Common myeloid progenitor, CD34-positive (primary cell): ENCODE data around the gene KCNH3.

Experiments
- CTCF ChIA-PET: fragments of 350-600 bp; sonication (Branson Sonifier 250); formaldehyde crosslinking; loops from one replicate; lab custom pipeline; 2021; ENCODE audit warnings: antibody characterized with exemption; lab: Charles Lee
- POLR2A ChIA-PET: fragments of 350-600 bp; sonication (Branson Sonifier 250); formaldehyde crosslinking; loops from one replicate; lab custom pipeline; 2021; ENCODE audit warnings: antibody characterized with exemption; lab: Charles Lee
- DNase-seq, 3 donors: peaks; one replicate each; pipeline versions ENCODE4 v3.0.0 to v3.0.0-alpha.2; 2013
- H3K27ac ChIP-seq, 2 experiments: 1 replicate in 1 of 2; 2 replicates in 1 of 2; pipeline ENCODE4 v1.7.0; 2013; ENCODE audit warnings: inconsistent platforms in 2 of 2, low read length in 2 of 2, mild to moderate bottlenecking in 2 of 2, low read depth in 1 of 2, moderate library complexity in 1 of 2; ENCODE audit not compliant: severe bottlenecking in 2 of 2, insufficient read depth in 1 of 2, poor library complexity in 1 of 2
- H3K27me3 ChIP-seq, 5 experiments: replicated peaks in 2 of 5; 1 replicate in 3 of 5; 2 replicates in 2 of 5; pipeline versions ENCODE4 v1.6.1 to v1.7.0; 2013; ENCODE audit warnings: low read length in 4 of 5, mild to moderate bottlenecking in 2 of 5, moderate library complexity in 2 of 5, inconsistent platforms in 1 of 5; ENCODE audit not compliant: insufficient read depth in 5 of 5, control insufficient read depth in 4 of 5
- H3K36me3 ChIP-seq, 4 experiments: 1 replicate in 2 of 4; 2 replicates in 2 of 4; pipeline versions ENCODE4 v1.6.1 to v1.7.0; 2013; ENCODE audit warnings: low read length in 3 of 4, control low read depth in 1 of 4, mild to moderate bottlenecking in 1 of 4; ENCODE audit not compliant: control insufficient read depth in 4 of 4, insufficient read depth in 4 of 4
- H3K4me1 ChIP-seq, 4 experiments: 1 replicate in 3 of 4; 2 replicates in 1 of 4; pipeline versions ENCODE4 v1.6.1 to v1.7.1; 2013; ENCODE audit warnings: low read length in 3 of 4, mild to moderate bottlenecking in 3 of 4, control low read depth in 1 of 4, inconsistent platforms in 1 of 4, moderate library complexity in 1 of 4; ENCODE audit not compliant: control insufficient read depth in 4 of 4, insufficient read depth in 4 of 4; ENCODE audit errors: control extremely low read depth in 1 of 4
- H3K4me3 ChIP-seq, 7 experiments: 1 replicate in 4 of 7; 2 replicates in 3 of 7; pipeline versions ENCODE4 v1.5.1 to v1.7.0; 2013; ENCODE audit warnings: mild to moderate bottlenecking in 7 of 7, low read length in 6 of 7, moderate library complexity in 6 of 7, inconsistent platforms in 2 of 7, low read depth in 2 of 7, control low read depth in 1 of 7; ENCODE audit not compliant: insufficient read depth in 4 of 7, control insufficient read depth in 1 of 7; ENCODE audit errors: extremely low read depth in 1 of 7
- H3K9me3 ChIP-seq, 5 experiments: 1 replicate in 4 of 5; 2 replicates in 1 of 5; pipeline versions ENCODE4 v1.6.1 to v1.7.1; 2013; ENCODE audit warnings: low read length in 4 of 5, mild to moderate bottlenecking in 2 of 5, inconsistent platforms in 1 of 5, low read depth in 1 of 5, moderate library complexity in 1 of 5; ENCODE audit not compliant: control insufficient read depth in 4 of 5, insufficient read depth in 2 of 5; ENCODE audit errors: control extremely low read depth in 1 of 5
- WGBS: methylation state at CpG from one replicate; pipeline ENCODE4 v1.1.5; 2013; ENCODE audit not compliant: insufficient coverage; 5-methylcytosine and 5-hydroxymethylcytosine counted together

The KCNH3 gene

GRCh38 chr12:49558526-49558925, 19.7 kb downstream of the KCNH3 start:
- 96% methylated on average over 11 of the region's 13 CpGs for WGBS
- Histone ChIP-seq H3K9me3 (no peaks in the 10 kb centered on the region), H3K27ac (no peak overlapping the region), H3K4me1 (no peaks in the 10 kb centered on the region), H3K36me3 (peaks cover 14 to 78% (median 59%) of the 10 kb centered on the region in 4 experiments), H3K27me3 (no peaks in the 10 kb centered on the region), H3K4me3 (no peak overlapping the region)
- no peak for DNase-seq
- ChIA-PET POLR2A (interaction anchor here (0.7 kb wide), 1 partner anchor 19 kb away, joined by 4 read pairs; no protein-coding TSS in a partner anchor), CTCF (interaction anchor here (1.2 to 19.6 kb wide), 2 partner anchors 21 to 30 kb away, joined by 3 to 223 read pairs; no protein-coding TSS in a partner anchor)

GRCh38 chr12:49559011-49559675, 20.3 kb downstream of the KCNH3 start:
- Histone ChIP-seq H3K4me3 (no peak overlapping the region), H3K27me3 (no peaks in the 10 kb centered on the region), H3K9me3 (no peaks in the 10 kb centered on the region), H3K27ac (no peak overlapping the region), H3K4me1 (peaks cover 0 to 5% (median under 1%) of the 10 kb centered on the region in 4 experiments), H3K36me3 (peaks cover 14 to 82% (median 63%) of the 10 kb centered on the region in 4 experiments)
- 96% methylated on average over 13 of the region's 17 CpGs for WGBS
- no peak for DNase-seq
- CTCF ChIA-PET, result interaction anchor here (0.9 to 19.6 kb wide), 4 partner anchors 6 to 47 kb away, joined by 3 to 223 read pairs (median 55); no protein-coding TSS in a partner anchor
- POLR2A ChIA-PET, result no interaction called here

- H3K36me3 ChIP-seq, result peaks cover 14 to 89% (median 63%) of the 10 kb centered on the region in 4 experiments
- POLR2A ChIA-PET, result no interaction called here
Observed at GRCh38 chr12:49560695-49561094, 21.9 kb downstream of the KCNH3 start.

DNA sequence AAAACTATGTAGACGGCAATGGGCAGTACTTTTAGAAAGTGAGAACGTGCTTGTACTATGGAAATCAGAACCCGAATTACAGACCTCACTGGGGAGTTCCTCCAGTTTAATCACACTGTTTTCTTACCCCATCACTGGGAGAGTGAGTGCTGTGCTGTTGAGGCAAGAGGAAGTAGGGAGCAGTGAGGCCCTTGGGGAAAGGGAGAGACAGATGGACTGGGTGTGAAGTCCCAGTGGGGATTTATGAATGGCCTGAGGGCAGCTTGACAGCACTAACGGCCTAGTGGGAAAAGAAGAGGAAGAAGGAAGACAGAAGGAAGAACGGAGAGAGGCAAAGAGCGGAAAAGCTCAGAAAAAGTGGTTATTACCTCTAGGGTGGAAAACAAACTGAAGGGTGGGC, 23.4 kb downstream of the KCNH3 start:
- Histone ChIP-seq H3K4me1 (peaks cover 0 to 35% (median 25%) of the 10 kb centered on the region in 4 experiments), H3K27ac (no peak overlapping the region), H3K9me3 (no peaks in the 10 kb centered on the region), H3K4me3 (no peak overlapping the region), H3K36me3 (peaks cover 14 to 76% (median 56%) of the 10 kb centered on the region in 4 experiments), H3K27me3 (no peaks in the 10 kb centered on the region)
- POLR2A ChIA-PET, result interaction anchor here (0.7 kb wide), 1 partner anchor 8 kb away, joined by 3 read pairs; no protein-coding TSS in a partner anchor
- no peak for DNase-seq
- CTCF ChIA-PET, result interaction anchor here (1.4 to 19.6 kb wide), 3 partner anchors 9 to 230 kb away, joined by 5 to 223 read pairs (median 107); no protein-coding TSS in a partner anchor
- 98% methylated on average over 6 of the region's 6 CpGs for WGBS

More at GRCh38 chr12:49560695-49561094, 21.9 kb downstream of the KCNH3 start:
- H3K4me3 ChIP-seq, result no peak overlapping the region
- no peaks in the 10 kb centered on the region for H3K9me3 ChIP-seq
- H3K27ac ChIP-seq, result no peak overlapping the region
- H3K4me1 ChIP-seq, result peaks cover 0 to 21% (median 15%) of the 10 kb centered on the region in 4 experiments
- CTCF ChIA-PET, result interaction anchor here (0.7 to 19.6 kb wide), 3 partner anchors 8 to 76 kb away, joined by 3 to 223 read pairs (median 107); no protein-coding TSS in a partner anchor
- H3K27me3 ChIP-seq, result no peaks in the 10 kb centered on the region
- WGBS, result 86% methylated on average over 5 of the region's 7 CpGs
- DNase-seq, result no peak

- DNase-seq, result no peak
- H3K36me3 ChIP-seq, result peaks cover 14 to 70% (median 51%) of the 10 kb centered on the region in 4 experiments
- ChIA-PET CTCF (interaction anchor here (1.4 to 19.6 kb wide), 3 partner anchors 10 to 231 kb away, joined by 5 to 223 read pairs (median 107); no protein-coding TSS in a partner anchor), POLR2A (interaction anchor here (0.7 kb wide), 1 partner anchor 8 kb away, joined by 3 read pairs; no protein-coding TSS in a partner anchor)
- peaks cover 0 to 39% (median 29%) of the 10 kb centered on the region in 4 experiments for H3K4me1 ChIP-seq
- H3K4me3 ChIP-seq, result no peak overlapping the region
- no peaks in the 10 kb centered on the region for H3K27me3 ChIP-seq
- 100% methylated on average over 6 of the region's 6 CpGs for WGBS
- H3K9me3 ChIP-seq, result no peaks in the 10 kb centered on the region
- H3K27ac ChIP-seq, result no peak overlapping the region
Observed at GRCh38 chr12:49562831-49563230, 24.0 kb downstream of the KCNH3 start.

- Histone ChIP-seq H3K4me3 (peak overlapping the region in 1 of 7 experiments; percentile 28), H3K9me3 (no peaks in the 10 kb centered on the region), H3K36me3 (peaks cover 10 to 57% (median 40%) of the 10 kb centered on the region in 4 experiments), H3K27ac (no peak overlapping the region), H3K4me1 (peaks cover 4 to 46% (median 36%) of the 10 kb centered on the region in 4 experiments), H3K27me3 (no peaks in the 10 kb centered on the region)
- ChIA-PET POLR2A (no interaction called here), CTCF (interaction anchor here (9.4 to 19.6 kb wide), 2 partner anchors 11 to 16 kb away, joined by 107 to 223 read pairs; no protein-coding TSS in a partner anchor)
- no peak for DNase-seq
- 94% methylated on average over 12 of the region's 14 CpGs for WGBS
Observed at GRCh38 chr12:49563951-49564685, 25.3 kb downstream of the KCNH3 start.
